Activated gamma-delta T cell treated with Interleukin-2 at 50 U/mL for 16 hours (primary cell): Measurements from ENCODE around the gene GBP4.

Experiments
- DNase-seq: peaks from one replicate; pipeline ENCODE4 v3.0.0-alpha.2; 2020

The GBP4 gene

GRCh38 chr1:89170170-89171066, 28.3 kb downstream of the GBP4 start:
- no peak for DNase-seq

- no peak for DNase-seq
These were observed 29.6 kb downstream of the GBP4 start for GRCh38 chr1:89169166-89169565.

GRCh38 chr1:89167590-89168230, 31.0 kb downstream of the GBP4 start:
- no peak for DNase-seq

GRCh38 chr1:89166705-89167104, 32.0 kb downstream of the GBP4 start:
- DNase-seq, result no peak

GRCh38 chr1:89165811-89166210, 32.9 kb downstream of the GBP4 start:
- no peak for DNase-seq

GRCh38 chr1:89151047-89151446, 47.7 kb downstream of the GBP4 start:
- no peak for DNase-seq

GRCh38 chr1:89149976-89150375, 48.8 kb downstream of the GBP4 start:
- DNase-seq, result no peak

- DNase-seq, result no peak
These were observed 49.5 kb downstream of the GBP4 start for GRCh38 chr1:89149229-89149628.

GRCh38 chr1:89147678-89148658, 50.8 kb downstream of the GBP4 start:
- no peak for DNase-seq

GRCh38 chr1:89146721-89147120, 52.0 kb downstream of the GBP4 start:
- DNase-seq, result no peak

- no peak for DNase-seq
These were observed 55.3 kb downstream of the GBP4 start for GRCh38 chr1:89143484-89143883.

- no peak for DNase-seq
These were observed 56.6 kb downstream of the GBP4 start for GRCh38 chr1:89142160-89142559.

- no peak for DNase-seq
These were observed 65.0 kb downstream of the GBP4 start for GRCh38 chr1:89133747-89134146.
